ENCODE results near the gene FKRP.

The FKRP gene

DNA sequence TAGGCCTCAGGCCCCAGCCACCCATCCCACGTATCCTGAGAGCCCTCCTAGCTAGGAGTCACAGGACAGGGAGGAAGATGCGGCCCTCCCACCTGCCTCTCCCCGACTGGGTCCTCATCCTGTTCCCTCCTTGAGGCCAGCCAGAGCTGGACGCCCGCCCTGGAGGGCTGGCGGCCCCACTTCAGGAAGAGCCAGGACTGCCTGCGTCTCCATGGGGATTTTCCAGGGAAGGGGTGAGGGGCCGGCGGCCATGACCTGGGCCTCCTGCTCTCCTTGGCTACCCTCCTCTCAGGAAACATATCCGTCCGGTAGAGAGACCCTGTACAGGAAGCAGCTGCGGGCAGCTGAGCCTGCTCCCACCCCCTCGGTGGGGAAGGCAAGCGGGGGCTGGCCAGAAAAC is 17.6 kb upstream of the FKRP start:
- no peak for TF ChIP-seq EZH2phosphoT487 (IDR thresholded peaks at IDR 0.05; ENCODE audit: borderline replicate concordance)
- TF ChIP-seq, protein P1, sequence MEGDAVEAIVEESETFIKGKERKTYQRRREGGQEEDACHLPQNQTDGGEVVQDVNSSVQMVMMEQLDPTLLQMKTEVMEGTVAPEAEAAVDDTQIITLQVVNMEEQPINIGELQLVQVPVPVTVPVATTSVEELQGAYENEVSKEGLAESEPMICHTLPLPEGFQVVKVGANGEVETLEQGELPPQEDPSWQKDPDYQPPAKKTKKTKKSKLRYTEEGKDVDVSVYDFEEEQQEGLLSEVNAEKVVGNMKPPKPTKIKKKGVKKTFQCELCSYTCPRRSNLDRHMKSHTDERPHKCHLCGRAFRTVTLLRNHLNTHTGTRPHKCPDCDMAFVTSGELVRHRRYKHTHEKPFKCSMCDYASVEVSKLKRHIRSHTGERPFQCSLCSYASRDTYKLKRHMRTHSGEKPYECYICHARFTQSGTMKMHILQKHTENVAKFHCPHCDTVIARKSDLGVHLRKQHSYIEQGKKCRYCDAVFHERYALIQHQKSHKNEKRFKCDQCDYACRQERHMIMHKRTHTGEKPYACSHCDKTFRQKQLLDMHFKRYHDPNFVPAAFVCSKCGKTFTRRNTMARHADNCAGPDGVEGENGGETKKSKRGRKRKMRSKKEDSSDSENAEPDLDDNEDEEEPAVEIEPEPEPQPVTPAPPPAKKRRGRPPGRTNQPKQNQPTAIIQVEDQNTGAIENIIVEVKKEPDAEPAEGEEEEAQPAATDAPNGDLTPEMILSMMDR (conservative IDR thresholded peaks at IDR 0.05; ENCODE audit: low read length), result no peak
- Histone ChIP-seq H3F3A (ENCODE audit: low read depth) (no peaks in the 10 kb centered on the region), H3K27me3 (ENCODE audit: insufficient read depth, low read length, poor library complexity, severe bottlenecking) (no peaks in the 10 kb centered on the region), H3K9ac (ENCODE audit: low read depth, low read length, poor library complexity, severe bottlenecking) (no peak overlapping the region), H3K4me2 (ENCODE audit: low read depth, low read length, poor library complexity, severe bottlenecking) (no peak overlapping the region), H3K79me2 (ENCODE audit: insufficient read depth, low read length) (peaks cover 11% of the 10 kb centered on the region; the same call in 1 of the 2 replicates), H3K9me3 (ENCODE audit: insufficient read depth, low read depth, low read length) (no peaks in the 10 kb centered on the region), H4K20me1 (ENCODE audit: insufficient read depth, low read length, poor library complexity, severe bottlenecking) (peaks cover 16% of the 10 kb centered on the region), H2AFZ (ENCODE audit: low read length) (no peak overlapping the region), H3K4me3 (ENCODE audit: low read length, poor library complexity, severe bottlenecking) (no peak overlapping the region), H3K9me2 (replicated peaks; ENCODE audit: low read depth, low read length) (no peaks in the 10 kb centered on the region), H3K4me1 (ENCODE audit: insufficient read depth, low read length, poor library complexity, severe bottlenecking) (peaks cover 6% of the 10 kb centered on the region), H3K36me3 (ENCODE audit: insufficient read depth, low read length) (peaks cover 95% of the 10 kb centered on the region; the same call in 1 of the 2 replicates)

DNA sequence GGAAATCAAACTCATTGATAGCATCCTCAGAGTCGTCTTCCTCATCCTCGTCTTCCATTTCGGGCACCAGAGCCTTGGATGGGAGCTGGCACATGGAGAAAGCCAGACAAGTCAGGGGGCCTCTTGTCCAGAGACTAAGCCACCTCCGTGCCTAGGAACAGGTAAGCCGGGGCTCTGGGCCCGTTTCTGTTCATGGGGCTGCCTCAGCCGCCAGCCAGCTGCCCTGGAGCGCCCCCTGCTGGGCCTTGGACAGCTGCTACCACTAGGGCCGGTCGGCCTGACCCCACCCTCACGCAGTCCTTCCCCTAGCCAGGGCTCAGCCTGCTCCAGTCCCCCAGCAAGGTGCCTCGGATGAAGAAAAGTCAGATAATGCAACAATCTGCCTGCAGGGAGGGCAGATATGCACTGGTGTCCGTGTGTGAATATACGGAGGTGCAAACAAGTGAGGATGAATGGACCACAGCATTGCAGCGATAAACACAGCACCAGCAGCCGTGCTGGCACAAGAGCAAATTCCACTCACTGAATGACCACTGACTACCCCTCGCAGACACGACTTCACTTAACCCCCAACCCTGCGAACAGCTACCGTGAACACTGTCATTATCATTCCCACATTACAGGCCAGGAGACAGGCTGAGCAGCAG is 17.0 kb upstream of the FKRP start:
- no peak overlapping the region for H2AFZ ChIP-seq (ENCODE audit: low read length)
- H3K4me3 ChIP-seq (ENCODE audit: low read length, poor library complexity, severe bottlenecking), result no peak overlapping the region
- peaks cover 17% of the 10 kb centered on the region; the same call in 1 of the 2 replicates for H3K79me2 ChIP-seq (ENCODE audit: insufficient read depth, low read length)
- no peak for TF ChIP-seq EZH2phosphoT487 (IDR thresholded peaks at IDR 0.05; ENCODE audit: borderline replicate concordance)
- TF ChIP-seq, protein P1 (conservative IDR thresholded peaks at IDR 0.05; ENCODE audit: low read length), result peak; percentile 97
- no peak overlapping the region for H3K9ac ChIP-seq (ENCODE audit: low read depth, low read length, poor library complexity, severe bottlenecking)
- peaks cover under 1% of the 10 kb centered on the region for H3K4me1 ChIP-seq (ENCODE audit: insufficient read depth, low read length, poor library complexity, severe bottlenecking)
- H3F3A ChIP-seq (ENCODE audit: low read depth), result no peaks in the 10 kb centered on the region
- peaks cover 95% of the 10 kb centered on the region; the same call in 1 of the 2 replicates for H3K36me3 ChIP-seq (ENCODE audit: insufficient read depth, low read length)
- H3K4me2 ChIP-seq (ENCODE audit: low read depth, low read length, poor library complexity, severe bottlenecking), result no peak overlapping the region
- H3K9me2 ChIP-seq (replicated peaks; ENCODE audit: low read depth, low read length), result no peaks in the 10 kb centered on the region
- no peaks in the 10 kb centered on the region for H3K27me3 ChIP-seq (ENCODE audit: insufficient read depth, low read length, poor library complexity, severe bottlenecking)
- H4K20me1 ChIP-seq (ENCODE audit: insufficient read depth, low read length, poor library complexity, severe bottlenecking), result peaks cover 16% of the 10 kb centered on the region
- no peaks in the 10 kb centered on the region for H3K9me3 ChIP-seq (ENCODE audit: insufficient read depth, low read depth, low read length)

DNA sequence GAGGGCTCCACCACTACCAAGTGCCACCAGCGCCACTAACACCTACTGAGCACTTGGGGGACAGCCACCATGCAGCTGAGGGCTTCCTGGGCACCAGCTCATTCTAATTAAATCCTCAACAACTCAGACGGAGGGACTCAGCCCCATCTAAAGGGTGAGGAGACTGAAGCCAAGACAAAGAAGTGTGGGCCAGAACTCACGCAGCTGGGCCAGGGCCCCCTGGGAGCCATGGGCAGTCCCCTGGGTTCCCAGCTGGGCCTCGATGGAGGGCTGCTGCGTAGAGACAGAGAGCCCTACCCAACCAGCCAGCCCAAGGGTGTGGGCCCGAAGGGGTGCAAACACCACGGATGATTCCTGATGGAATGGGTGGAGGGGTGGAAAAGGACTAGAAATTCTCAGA is 16.2 kb upstream of the FKRP start:
- H3K9ac ChIP-seq (ENCODE audit: low read depth, low read length, poor library complexity, severe bottlenecking), result no peak overlapping the region
- H3K4me2 ChIP-seq (ENCODE audit: low read depth, low read length, poor library complexity, severe bottlenecking), result no peak overlapping the region
- no peaks in the 10 kb centered on the region for H3K9me3 ChIP-seq (ENCODE audit: insufficient read depth, low read depth, low read length)
- peaks cover 96% of the 10 kb centered on the region; the same call in 1 of the 2 replicates for H3K36me3 ChIP-seq (ENCODE audit: insufficient read depth, low read length)
- H2AFZ ChIP-seq (ENCODE audit: low read length), result no peak overlapping the region
- H3K9me2 ChIP-seq (replicated peaks; ENCODE audit: low read depth, low read length), result no peaks in the 10 kb centered on the region
- TF ChIP-seq, protein P1 (conservative IDR thresholded peaks at IDR 0.05; ENCODE audit: low read length), result no peak
- TF ChIP-seq EZH2phosphoT487 (IDR thresholded peaks at IDR 0.05; ENCODE audit: borderline replicate concordance), result no peak
- H4K20me1 ChIP-seq (ENCODE audit: insufficient read depth, low read length, poor library complexity, severe bottlenecking), result peaks cover 16% of the 10 kb centered on the region
- no peaks in the 10 kb centered on the region for H3F3A ChIP-seq (ENCODE audit: low read depth)
- no peak overlapping the region for H3K4me3 ChIP-seq (ENCODE audit: low read length, poor library complexity, severe bottlenecking)
- no peaks in the 10 kb centered on the region for H3K27me3 ChIP-seq (ENCODE audit: insufficient read depth, low read length, poor library complexity, severe bottlenecking)
- no peaks in the 10 kb centered on the region for H3K4me1 ChIP-seq (ENCODE audit: insufficient read depth, low read length, poor library complexity, severe bottlenecking)
- peaks cover 21% of the 10 kb centered on the region; the same call in 1 of the 2 replicates for H3K79me2 ChIP-seq (ENCODE audit: insufficient read depth, low read length)

Measured in Loucy (cell line).